Osteocyte (in vitro differentiated cells): Measurements from ENCODE around the gene ATP6V1G2. TPM values are rescaled to one million over a fixed set of nuclear protein-coding genes. Genes with fewer than 3 reads are reported as not detected.

ENCODE experiments used
- DNase-seq: peaks from one replicate; pipeline ENCODE4 v3.0.0; 2021; ENCODE audit warnings: mixed read lengths; ENCODE audit not compliant: unreplicated experiment; ENCODE audit errors: extremely low spot score
- H3K27ac Mint-ChIP-seq: one replicate; pipeline ENCODE4 v1.8.0; 2021; ENCODE audit warnings: mild to moderate bottlenecking, mixed read lengths; ENCODE audit not compliant: unreplicated experiment
- H3K27me3 Mint-ChIP-seq: one replicate; pipeline ENCODE4 v1.8.0; 2021; ENCODE audit warnings: mixed read lengths; ENCODE audit not compliant: unreplicated experiment
- H3K36me3 Mint-ChIP-seq: one replicate; pipeline ENCODE4 v1.8.0; 2021; ENCODE audit warnings: mixed read lengths; ENCODE audit not compliant: unreplicated experiment
- H3K4me1 Mint-ChIP-seq: one replicate; pipeline ENCODE4 v1.8.0; 2021; ENCODE audit warnings: mixed read lengths; ENCODE audit not compliant: unreplicated experiment
- H3K4me3 Mint-ChIP-seq: one replicate; pipeline ENCODE4 v1.8.0; 2021; ENCODE audit warnings: mild to moderate bottlenecking, moderate library complexity, mixed read lengths; ENCODE audit not compliant: unreplicated experiment
- H3K9me3 Mint-ChIP-seq: one replicate; pipeline ENCODE4 v1.8.0; 2021; ENCODE audit warnings: mixed read lengths; ENCODE audit not compliant: unreplicated experiment
- CTCF ChIP-seq: fragments of 200-600 bp; sonication (generic); IDR thresholded peaks from 2 replicates; pipeline ENCODE4 v1.5.0; 2021; ENCODE audit warnings: antibody characterized with exemption, mild to moderate bottlenecking, moderate library complexity
- total RNA-seq: library from RNA; stranded (reverse); gene quantifications from 2 replicates; pipeline ENCODE4 v1.2.1, GENCODE V29; 2021

The ATP6V1G2 gene
- total RNA-seq, 1 donor from 2014 or later, result 9.0 TPM

DNA sequence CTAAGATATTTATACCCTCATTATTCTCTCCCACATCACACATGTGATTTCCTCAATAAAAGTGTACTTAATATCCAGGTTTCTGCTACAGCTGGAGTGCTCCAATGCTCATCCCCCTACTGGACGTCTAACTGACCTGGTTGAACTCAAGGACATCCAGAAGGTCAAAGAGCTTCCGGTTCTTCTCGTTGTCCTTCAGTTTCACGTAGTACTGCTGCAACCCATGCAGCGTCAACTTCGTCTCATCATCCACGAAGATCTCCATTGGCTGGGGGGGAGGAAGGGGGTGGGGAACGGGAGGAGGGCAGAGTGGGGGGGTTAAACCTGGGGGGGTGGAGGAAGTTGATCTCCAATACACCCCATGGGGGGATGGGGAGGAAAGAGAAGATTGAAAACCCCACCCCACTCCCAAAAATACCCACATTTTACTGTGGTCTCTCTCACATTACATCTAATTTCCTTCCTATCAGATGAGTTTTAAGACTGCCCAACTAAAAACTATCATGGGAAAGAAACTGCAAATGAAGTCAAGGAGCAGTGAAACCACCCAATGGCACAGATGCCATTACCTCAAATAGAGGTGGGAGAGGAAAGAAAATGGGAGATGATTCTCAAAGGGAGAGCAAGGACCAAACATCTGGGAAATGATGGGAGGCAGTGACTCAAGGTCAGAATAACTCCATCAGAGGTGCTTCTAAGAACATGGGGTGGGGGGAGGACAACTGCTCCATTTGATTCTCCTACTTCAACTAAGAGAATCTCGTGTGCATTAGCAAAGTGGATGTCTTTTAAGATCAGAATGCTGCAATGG, 13.6 kb downstream of the ATP6V1G2 start:
- H3K36me3 Mint-ChIP-seq, result peaks cover 62% of the 10 kb centered on the region
- H3K4me3 Mint-ChIP-seq, result no peak overlapping the region
- no peak for DNase-seq
- no peaks in the 10 kb centered on the region for H3K9me3 Mint-ChIP-seq
- no peak for TF ChIP-seq CTCF
- H3K4me1 Mint-ChIP-seq, result peaks cover 3% of the 10 kb centered on the region
- no peaks in the 10 kb centered on the region for H3K27me3 Mint-ChIP-seq
- no peak overlapping the region for H3K27ac Mint-ChIP-seq

DNA sequence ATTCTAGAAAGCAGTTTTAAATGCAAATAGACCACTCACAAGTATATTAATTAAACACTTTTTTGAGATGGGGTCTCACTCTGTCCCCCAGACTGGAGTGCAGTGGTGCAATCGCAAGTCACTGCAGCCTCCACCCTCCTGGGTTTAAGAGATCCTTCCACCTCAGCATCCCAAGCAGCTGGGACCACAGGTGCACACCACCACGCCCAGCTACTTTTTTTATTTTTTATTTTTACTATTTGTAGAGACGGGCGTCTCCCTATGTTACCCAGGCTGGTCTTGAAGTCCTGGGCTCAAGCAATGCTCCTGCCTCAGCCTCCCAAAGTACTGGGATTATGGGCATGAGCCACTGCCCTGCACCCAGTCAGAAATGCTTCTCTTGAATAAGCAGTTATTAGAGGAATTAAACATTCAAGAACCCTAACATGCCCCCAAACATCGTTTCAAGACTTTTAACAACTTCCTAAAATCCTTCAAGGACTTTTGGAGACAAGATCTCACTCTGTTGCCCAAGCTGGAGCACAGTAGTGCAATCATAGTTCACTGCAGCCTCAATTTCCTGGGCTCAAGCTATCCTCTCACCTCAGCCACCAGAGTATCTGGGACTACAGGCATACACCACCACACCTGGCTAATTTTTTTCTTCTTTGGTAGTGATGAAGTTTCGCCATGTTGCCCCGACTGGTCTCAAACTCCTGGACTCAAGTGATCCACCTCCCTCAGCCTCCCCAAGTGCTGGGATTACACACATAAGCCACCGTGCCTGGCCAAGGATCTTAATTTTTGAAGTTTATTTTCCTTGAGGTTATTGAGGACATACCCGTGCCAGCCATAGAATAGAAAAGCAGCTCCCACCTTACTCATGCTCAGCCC, 14.4 kb downstream of the ATP6V1G2 start:
- TF ChIP-seq CTCF, result no peak
- H3K27ac Mint-ChIP-seq, result no peak overlapping the region
- H3K4me3 Mint-ChIP-seq, result no peak overlapping the region
- no peaks in the 10 kb centered on the region for H3K4me1 Mint-ChIP-seq
- H3K9me3 Mint-ChIP-seq, result no peaks in the 10 kb centered on the region
- no peaks in the 10 kb centered on the region for H3K27me3 Mint-ChIP-seq
- H3K36me3 Mint-ChIP-seq, result peaks cover 58% of the 10 kb centered on the region
- DNase-seq, result no peak

GRCh38 chr6:31531162-31531561, 15.2 kb downstream of the ATP6V1G2 start:
- H3K4me3 Mint-ChIP-seq, result no peak overlapping the region
- no peak for DNase-seq
- H3K27me3 Mint-ChIP-seq, result no peaks in the 10 kb centered on the region
- H3K27ac Mint-ChIP-seq, result no peak overlapping the region
- peaks cover 52% of the 10 kb centered on the region for H3K36me3 Mint-ChIP-seq
- no peaks in the 10 kb centered on the region for H3K9me3 Mint-ChIP-seq
- no peak for TF ChIP-seq CTCF
- H3K4me1 Mint-ChIP-seq, result peaks cover 4% of the 10 kb centered on the region

- no peak overlapping the region for H3K27ac Mint-ChIP-seq
- H3K4me3 Mint-ChIP-seq, result no peak overlapping the region
Observed at GRCh38 chr6:31530659-31531058, 15.7 kb downstream of the ATP6V1G2 start.

More at GRCh38 chr6:31530659-31531058, 15.7 kb downstream of the ATP6V1G2 start:
- no peak for TF ChIP-seq CTCF
- no peaks in the 10 kb centered on the region for H3K27me3 Mint-ChIP-seq
- DNase-seq, result no peak
- no peaks in the 10 kb centered on the region for H3K9me3 Mint-ChIP-seq
- peaks cover 47% of the 10 kb centered on the region for H3K36me3 Mint-ChIP-seq
- peaks cover 8% of the 10 kb centered on the region for H3K4me1 Mint-ChIP-seq
